ENCODE data around the gene TBC1D8.

DNA sequence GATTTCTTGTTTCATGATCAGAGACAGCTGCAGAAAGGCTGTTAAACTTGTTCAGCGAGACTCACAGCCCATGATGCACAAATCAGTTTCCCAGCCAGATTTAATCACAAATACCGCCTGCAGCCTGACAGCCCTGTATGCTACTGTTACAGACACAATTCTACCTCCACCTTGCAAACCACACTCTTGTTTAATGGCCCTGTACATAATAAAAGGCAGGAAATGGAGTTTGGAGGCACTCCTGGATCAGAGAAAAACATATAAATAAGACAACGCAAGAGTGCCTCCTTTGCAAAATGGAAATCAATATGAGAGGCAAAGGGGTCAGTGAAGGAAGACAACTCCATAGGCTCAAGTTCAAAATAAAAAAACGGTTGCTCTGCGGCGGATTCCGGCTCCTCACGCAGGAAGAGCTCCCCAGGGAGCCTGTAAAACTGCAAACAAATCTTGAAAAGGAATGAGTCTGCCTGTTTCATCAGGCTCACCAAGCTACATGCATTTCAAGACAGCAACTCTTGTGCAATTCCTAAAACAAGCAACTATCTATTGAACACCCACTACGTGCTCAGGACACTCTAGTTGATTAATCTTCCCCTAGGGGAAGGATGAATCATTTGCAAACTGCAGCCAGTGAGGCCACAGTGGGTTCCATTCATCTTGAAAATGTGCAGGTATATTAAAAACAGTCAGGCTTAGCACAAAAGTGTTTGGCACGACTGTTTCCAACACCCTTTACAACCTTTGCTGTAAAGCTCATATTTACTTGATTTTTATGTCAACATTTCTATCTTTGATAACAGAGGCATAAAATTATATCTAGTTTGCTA lies 37.5 kb downstream of the TBC1D8 start:
- TF ChIP-seq, protein P1, sequence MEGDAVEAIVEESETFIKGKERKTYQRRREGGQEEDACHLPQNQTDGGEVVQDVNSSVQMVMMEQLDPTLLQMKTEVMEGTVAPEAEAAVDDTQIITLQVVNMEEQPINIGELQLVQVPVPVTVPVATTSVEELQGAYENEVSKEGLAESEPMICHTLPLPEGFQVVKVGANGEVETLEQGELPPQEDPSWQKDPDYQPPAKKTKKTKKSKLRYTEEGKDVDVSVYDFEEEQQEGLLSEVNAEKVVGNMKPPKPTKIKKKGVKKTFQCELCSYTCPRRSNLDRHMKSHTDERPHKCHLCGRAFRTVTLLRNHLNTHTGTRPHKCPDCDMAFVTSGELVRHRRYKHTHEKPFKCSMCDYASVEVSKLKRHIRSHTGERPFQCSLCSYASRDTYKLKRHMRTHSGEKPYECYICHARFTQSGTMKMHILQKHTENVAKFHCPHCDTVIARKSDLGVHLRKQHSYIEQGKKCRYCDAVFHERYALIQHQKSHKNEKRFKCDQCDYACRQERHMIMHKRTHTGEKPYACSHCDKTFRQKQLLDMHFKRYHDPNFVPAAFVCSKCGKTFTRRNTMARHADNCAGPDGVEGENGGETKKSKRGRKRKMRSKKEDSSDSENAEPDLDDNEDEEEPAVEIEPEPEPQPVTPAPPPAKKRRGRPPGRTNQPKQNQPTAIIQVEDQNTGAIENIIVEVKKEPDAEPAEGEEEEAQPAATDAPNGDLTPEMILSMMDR (IDR thresholded peaks at IDR 0.05; ENCODE audit: low read depth, low read length), result no peak
- TF ChIP-seq POLR2A (IDR thresholded peaks at IDR 0.05; ENCODE audit: extremely low read depth, insufficient read length) (no peak), MYC (IDR thresholded peaks at IDR 0.05; ENCODE audit: low read depth, low read length) (peak; percentile 68; the same call in 1 of the 2 replicates)

Data from NB4 (cell line).